Measurements from ENCODE around the gene THBD.
"Not testable (repeated sequence)": the region's sequence is repeated elsewhere in the genome, so short reads cannot be mapped to it uniquely, and the experiment has no call there.

The THBD gene

GRCh38 chr20:23033918-23034317 lies 15.6 kb downstream of the THBD start:
- no peak for DNase-seq

GRCh38 chr20:23032750-23033078 lies 16.8 kb downstream of the THBD start:
- no peak for DNase-seq

GRCh38 chr20:23032056-23032749 lies 17.3 kb downstream of the THBD start:
- no peak for DNase-seq

GRCh38 chr20:23031346-23031745 lies 18.1 kb downstream of the THBD start:
- no peak for DNase-seq

- DNase-seq = no peak
These were observed 20.1 kb downstream of the THBD start for GRCh38 chr20:23029324-23029723.

- no peak for DNase-seq
These were observed 21.1 kb downstream of the THBD start for GRCh38 chr20:23028392-23028791.

- no peak for DNase-seq
These were observed 21.8 kb downstream of the THBD start for GRCh38 chr20:23027721-23028120.

GRCh38 chr20:23025503-23025902 lies 24.0 kb downstream of the THBD start:
- DNase-seq = not testable (repeated sequence)

GRCh38 chr20:23024701-23025100 lies 24.8 kb downstream of the THBD start:
- no peak for DNase-seq

- no peak for DNase-seq
These were observed 25.8 kb downstream of the THBD start for GRCh38 chr20:23023621-23024177.

GRCh38 chr20:23022849-23023248 lies 26.6 kb downstream of the THBD start:
- DNase-seq = no peak

- DNase-seq = no peak
These were observed 27.5 kb downstream of the THBD start for GRCh38 chr20:23021951-23022350.

GRCh38 chr20:23021541-23021940 lies 27.9 kb downstream of the THBD start:
- DNase-seq = no peak

- DNase-seq = no peak
These were observed 29.0 kb downstream of the THBD start for GRCh38 chr20:23020230-23021018.

GRCh38 chr20:23019403-23019802 lies 30.1 kb downstream of the THBD start:
- DNase-seq = no peak

- no peak for DNase-seq
These were observed 30.5 kb downstream of the THBD start for GRCh38 chr20:23018941-23019340.

GRCh38 chr20:23018432-23018831 lies 31.0 kb downstream of the THBD start:
- DNase-seq = no peak

GRCh38 chr20:23017516-23017915 lies 32.0 kb downstream of the THBD start:
- no peak for DNase-seq

GRCh38 chr20:23013429-23013828 lies 36.0 kb downstream of the THBD start:
- DNase-seq = no peak

- no peak for DNase-seq
These were observed 38.3 kb downstream of the THBD start for GRCh38 chr20:23011008-23011721.

GRCh38 chr20:23010096-23010495 lies 39.4 kb downstream of the THBD start:
- DNase-seq = no peak

- no peak for DNase-seq
These were observed 39.8 kb downstream of the THBD start for GRCh38 chr20:23009636-23010035.

GRCh38 chr20:23008667-23009066 lies 40.8 kb downstream of the THBD start:
- no peak for DNase-seq
